Activated CD4-positive, alpha-beta T cell treated with anti-CD3 and anti-CD28 coated beads, Interleukin-2, amount 10 ng/mL, durations not matched to agents 7 days and 5 days (primary cell): ENCODE measurements around the gene COL8A2. TPM values are rescaled to one million over a fixed set of nuclear protein-coding genes. Genes with fewer than 3 reads are reported as not detected.

ENCODE experiments used
- CTCF ChIA-PET: fragments of 350-600 bp; sonication (Branson Sonifier 250); formaldehyde crosslinking; loops from one replicate; lab custom pipeline; 2021; ENCODE audit warnings: antibody characterized with exemption; lab: Charles Lee
- POLR2A ChIA-PET: fragments of 350-600 bp; sonication (Branson Sonifier 250); formaldehyde crosslinking; loops from one replicate; lab custom pipeline; 2021; ENCODE audit warnings: antibody characterized with exemption; lab: Charles Lee
- DNase-seq: peaks from one replicate; pipeline ENCODE4 v3.0.0-alpha.2; 2020
- H3K27ac Mint-ChIP-seq: one replicate; pipeline ENCODE4 v1.8.0; 2021; ENCODE audit warnings: mild to moderate bottlenecking, moderate library complexity, mixed read lengths
- H3K27me3 Mint-ChIP-seq: one replicate; pipeline ENCODE4 v1.8.0; 2021; ENCODE audit warnings: mixed read lengths
- H3K36me3 Mint-ChIP-seq: one replicate; pipeline ENCODE4 v1.8.0; 2021; ENCODE audit warnings: low read depth, mixed read lengths
- H3K4me1 Mint-ChIP-seq: one replicate; pipeline ENCODE4 v1.8.0; 2021; ENCODE audit warnings: mixed read lengths
- H3K4me3 Mint-ChIP-seq: one replicate; pipeline ENCODE4 v1.8.0; 2021; ENCODE audit warnings: mild to moderate bottlenecking, moderate library complexity, mixed read lengths
- H3K9me3 Mint-ChIP-seq: one replicate; pipeline ENCODE4 v1.8.0; 2021; ENCODE audit warnings: mixed read lengths
- total RNA-seq, 2 experiments: library from RNA; stranded (reverse); gene quantifications; one replicate each; pipeline ENCODE4 v1.2.3, GENCODE V29; 2021

The COL8A2 gene
- total RNA-seq, 2 experiments from 2014 or later: not detected

- Mint-ChIP-seq H3K9me3 (no peaks in the 10 kb centered on the region), H3K36me3 (peaks cover 15% of the 10 kb centered on the region), H3K27ac (no peak overlapping the region), H3K27me3 (no peaks in the 10 kb centered on the region), H3K4me1 (peaks cover 45% of the 10 kb centered on the region), H3K4me3 (no peak overlapping the region)
- CTCF ChIA-PET: interaction anchor here (0.6 to 3.2 kb wide), 5 partner anchors 10 to 263 kb away, joined by 3 to 17 read pairs (median 3); no protein-coding TSS in a partner anchor
- POLR2A ChIA-PET: no interaction called here
- no peak for DNase-seq
Observed at GRCh38 chr1:36144413-36144812, 19.4 kb upstream of the COL8A2 start.

GRCh38 chr1:36143424-36143823 lies 18.4 kb upstream of the COL8A2 start:
- Mint-ChIP-seq H3K9me3 (no peaks in the 10 kb centered on the region), H3K36me3 (peaks cover 17% of the 10 kb centered on the region), H3K27me3 (no peaks in the 10 kb centered on the region), H3K27ac (no peak overlapping the region), H3K4me3 (no peak overlapping the region), H3K4me1 (peaks cover 41% of the 10 kb centered on the region)
- CTCF ChIA-PET: interaction anchor here (1.0 to 3.2 kb wide), 2 partner anchors 9 to 18 kb away, joined by 3 to 17 read pairs; no protein-coding TSS in a partner anchor
- no peak for DNase-seq
- POLR2A ChIA-PET: no interaction called here

- Mint-ChIP-seq H3K27me3 (no peaks in the 10 kb centered on the region), H3K27ac (no peak overlapping the region), H3K4me3 (no peak overlapping the region), H3K4me1 (peaks cover 31% of the 10 kb centered on the region), H3K36me3 (peaks cover 22% of the 10 kb centered on the region), H3K9me3 (no peaks in the 10 kb centered on the region)
- POLR2A ChIA-PET: no interaction called here
- DNase-seq: no peak
- CTCF ChIA-PET: interaction anchor here (0.6 to 1.4 kb wide), 4 partner anchors 10 to 45 kb away, joined by 3 to 4 read pairs (median 3); no protein-coding TSS in a partner anchor
Observed at GRCh38 chr1:36142121-36142520, 17.1 kb upstream of the COL8A2 start.

- Mint-ChIP-seq H3K36me3 (peaks cover 20% of the 10 kb centered on the region), H3K4me3 (no peak overlapping the region), H3K27me3 (no peaks in the 10 kb centered on the region), H3K9me3 (no peaks in the 10 kb centered on the region), H3K4me1 (peaks cover 30% of the 10 kb centered on the region), H3K27ac (no peak overlapping the region)
- DNase-seq: no peak
- CTCF ChIA-PET: interaction anchor here (1.4 to 2.6 kb wide), 2 partner anchors 10 to 22 kb away, joined by 3 to 16 read pairs; partner anchors contain the start of gene TRAPPC3
- POLR2A ChIA-PET: no interaction called here
Observed at GRCh38 chr1:36139521-36139920, 14.5 kb upstream of the COL8A2 start.

- peak overlapping the region; percentile 41 for H3K27ac Mint-ChIP-seq
Observed at GRCh38 chr1:36137776-36138175, 12.8 kb upstream of the COL8A2 start.

GRCh38 chr1:36137226-36137625 lies 12.2 kb upstream of the COL8A2 start:
- POLR2A ChIA-PET: no interaction called here
- DNase-seq: no peak
- H3K4me1 Mint-ChIP-seq: peaks cover 22% of the 10 kb centered on the region
- no peaks in the 10 kb centered on the region for H3K27me3 Mint-ChIP-seq
- no peak overlapping the region for H3K27ac Mint-ChIP-seq
- CTCF ChIA-PET: interaction anchor here (2.4 to 4.5 kb wide), 2 partner anchors 12 to 51 kb away, joined by 7 to 27 read pairs; partner anchors contain the start of gene TRAPPC3
- no peaks in the 10 kb centered on the region for H3K9me3 Mint-ChIP-seq
- H3K36me3 Mint-ChIP-seq: peaks cover 20% of the 10 kb centered on the region
- H3K4me3 Mint-ChIP-seq: no peak overlapping the region

More at GRCh38 chr1:36137776-36138175, 12.8 kb upstream of the COL8A2 start:
- POLR2A ChIA-PET: no interaction called here
- no peak for DNase-seq
- H3K36me3 Mint-ChIP-seq: peaks cover 20% of the 10 kb centered on the region
- H3K27me3 Mint-ChIP-seq: no peaks in the 10 kb centered on the region
- CTCF ChIA-PET: interaction anchor here (1.3 to 2.6 kb wide), 3 partner anchors 12 to 86 kb away, joined by 3 to 16 read pairs (median 7); partner anchors contain the start of genes THRAP3 and TRAPPC3
- peaks cover 25% of the 10 kb centered on the region for H3K4me1 Mint-ChIP-seq
- H3K4me3 Mint-ChIP-seq: no peak overlapping the region
- no peaks in the 10 kb centered on the region for H3K9me3 Mint-ChIP-seq

GRCh38 chr1:36136535-36136934 lies 11.5 kb upstream of the COL8A2 start:
- no peaks in the 10 kb centered on the region for H3K9me3 Mint-ChIP-seq
- H3K4me3 Mint-ChIP-seq: no peak overlapping the region
- no peaks in the 10 kb centered on the region for H3K27me3 Mint-ChIP-seq
- POLR2A ChIA-PET: no interaction called here
- no peak overlapping the region for H3K27ac Mint-ChIP-seq
- CTCF ChIA-PET: interaction anchor here (2.4 to 4.5 kb wide), 2 partner anchors 13 to 51 kb away, joined by 7 to 27 read pairs; partner anchors contain the start of gene TRAPPC3
- H3K36me3 Mint-ChIP-seq: peaks cover 16% of the 10 kb centered on the region
- DNase-seq: no peak
- peaks cover 17% of the 10 kb centered on the region for H3K4me1 Mint-ChIP-seq

GRCh38 chr1:36135796-36136195 lies 10.8 kb upstream of the COL8A2 start:
- Mint-ChIP-seq H3K27ac (no peak overlapping the region), H3K4me3 (no peak overlapping the region), H3K4me1 (peaks cover 11% of the 10 kb centered on the region), H3K9me3 (no peaks in the 10 kb centered on the region), H3K36me3 (peaks cover 16% of the 10 kb centered on the region), H3K27me3 (no peaks in the 10 kb centered on the region)
- CTCF ChIA-PET: interaction anchor here (1.4 to 4.5 kb wide), 5 partner anchors 9 to 186 kb away, joined by 4 to 27 read pairs (median 17); partner anchors contain the start of gene TRAPPC3
- DNase-seq: no peak
- POLR2A ChIA-PET: no interaction called here

GRCh38 chr1:36135330-36135667 lies 10.3 kb upstream of the COL8A2 start:
- Mint-ChIP-seq H3K9me3 (no peaks in the 10 kb centered on the region), H3K4me1 (peaks cover 11% of the 10 kb centered on the region), H3K27ac (no peak overlapping the region), H3K36me3 (peaks cover 16% of the 10 kb centered on the region), H3K27me3 (no peaks in the 10 kb centered on the region), H3K4me3 (no peak overlapping the region)
- no peak for DNase-seq
- CTCF ChIA-PET: interaction anchor here (0.6 to 4.5 kb wide), 15 partner anchors 10 to 225 kb away, joined by 3 to 27 read pairs (median 5); partner anchors contain the start of gene TRAPPC3
- POLR2A ChIA-PET: no interaction called here

GRCh38 chr1:36134505-36135329 lies 9.7 kb upstream of the COL8A2 start:
- peaks cover 15% of the 10 kb centered on the region for H3K36me3 Mint-ChIP-seq
- H3K4me3 Mint-ChIP-seq: no peak overlapping the region
- H3K4me1 Mint-ChIP-seq: peaks cover 11% of the 10 kb centered on the region
- POLR2A ChIA-PET: no interaction called here
- DNase-seq: peak; percentile 46
- no peaks in the 10 kb centered on the region for H3K9me3 Mint-ChIP-seq
- CTCF ChIA-PET: interaction anchor here (0.6 to 4.5 kb wide), 16 partner anchors 10 to 225 kb away, joined by 3 to 27 read pairs (median 4); partner anchors contain the start of gene TRAPPC3
- H3K27ac Mint-ChIP-seq: no peak overlapping the region
- no peaks in the 10 kb centered on the region for H3K27me3 Mint-ChIP-seq

GRCh38 chr1:36134031-36134430 lies 9.0 kb upstream of the COL8A2 start:
- ChIA-PET CTCF (interaction anchor here (0.6 to 4.5 kb wide), 13 partner anchors 11 to 226 kb away, joined by 3 to 27 read pairs (median 8); partner anchors contain the start of gene TRAPPC3), POLR2A (no interaction called here)
- Mint-ChIP-seq H3K9me3 (no peaks in the 10 kb centered on the region), H3K27me3 (no peaks in the 10 kb centered on the region), H3K36me3 (peaks cover 15% of the 10 kb centered on the region), H3K4me1 (peaks cover 11% of the 10 kb centered on the region), H3K27ac (no peak overlapping the region), H3K4me3 (no peak overlapping the region)
- DNase-seq: no peak

- Mint-ChIP-seq H3K36me3 (peaks cover 13% of the 10 kb centered on the region), H3K27me3 (no peaks in the 10 kb centered on the region), H3K27ac (no peak overlapping the region), H3K4me3 (no peak overlapping the region), H3K9me3 (no peaks in the 10 kb centered on the region), H3K4me1 (peaks cover 11% of the 10 kb centered on the region)
- no peak for DNase-seq
- POLR2A ChIA-PET: interaction anchor here (0.6 kb wide), 1 partner anchor 23 kb away, joined by 3 read pairs; no protein-coding TSS in a partner anchor
- CTCF ChIA-PET: interaction anchor here (0.6 to 4.5 kb wide), 8 partner anchors 12 to 136 kb away, joined by 3 to 27 read pairs (median 12); partner anchors contain the start of gene TRAPPC3
Observed at GRCh38 chr1:36133484-36133883, 8.5 kb upstream of the COL8A2 start.
